Measurements from ENCODE around the gene CBLN2.

CBLN2 gene

GRCh38 chr18:72544092-72544886 is at the start of gene CBLN2:
TSS of gene CBLN2 (minus strand) at chr18:72544342. CDS start at chr18:72542160, 2,182 bp downstream.
- H3K9me3 ChIP-seq (ENCODE audit: control insufficient read depth, insufficient read depth, low read depth, low read length), result no peaks in the 10 kb centered on the region
- no peaks in the 10 kb centered on the region for H3K4me1 ChIP-seq (ENCODE audit: control insufficient read depth, insufficient read depth, low read length)
- ChIA-PET CTCF (interaction anchor here (0.6 to 0.9 kb wide), 9 partner anchors 9 to 1948 kb away, joined by 3 to 10 read pairs (median 3); no protein-coding TSS in a partner anchor), POLR2A (interaction anchor here (0.6 kb wide), 1 partner anchor 9 kb away, joined by 3 read pairs; no protein-coding TSS in a partner anchor)
- TF ChIP-seq ZBTB26 (tag by site-specific recombination; optimal IDR thresholded peaks at IDR 0.05) (peak; percentile 18), ZNF654 (tag by site-specific recombination; IDR thresholded peaks at IDR 0.05; ENCODE audit: low read depth) (peak; percentile 44; the same call in 1 of the 2 replicates), ZNF280C (tag by site-specific recombination; IDR thresholded peaks at IDR 0.05) (no peak), ZNF140 (tag by site-specific recombination; IDR thresholded peaks at IDR 0.05) (no peak), ZNF335 (tag by site-specific recombination; conservative IDR thresholded peaks at IDR 0.05) (peak; percentile 50; the same call in 1 of the 2 replicates), PRDM10 (tag by site-specific recombination; IDR thresholded peaks at IDR 0.05) (peak; percentile 87), ZBTB8A (tag by site-specific recombination; IDR thresholded peaks at IDR 0.05) (0 out of 2 replicates have a peak, but pooled peaks have one; percentile 16)
- TF ChIP-seq, protein P1, sequence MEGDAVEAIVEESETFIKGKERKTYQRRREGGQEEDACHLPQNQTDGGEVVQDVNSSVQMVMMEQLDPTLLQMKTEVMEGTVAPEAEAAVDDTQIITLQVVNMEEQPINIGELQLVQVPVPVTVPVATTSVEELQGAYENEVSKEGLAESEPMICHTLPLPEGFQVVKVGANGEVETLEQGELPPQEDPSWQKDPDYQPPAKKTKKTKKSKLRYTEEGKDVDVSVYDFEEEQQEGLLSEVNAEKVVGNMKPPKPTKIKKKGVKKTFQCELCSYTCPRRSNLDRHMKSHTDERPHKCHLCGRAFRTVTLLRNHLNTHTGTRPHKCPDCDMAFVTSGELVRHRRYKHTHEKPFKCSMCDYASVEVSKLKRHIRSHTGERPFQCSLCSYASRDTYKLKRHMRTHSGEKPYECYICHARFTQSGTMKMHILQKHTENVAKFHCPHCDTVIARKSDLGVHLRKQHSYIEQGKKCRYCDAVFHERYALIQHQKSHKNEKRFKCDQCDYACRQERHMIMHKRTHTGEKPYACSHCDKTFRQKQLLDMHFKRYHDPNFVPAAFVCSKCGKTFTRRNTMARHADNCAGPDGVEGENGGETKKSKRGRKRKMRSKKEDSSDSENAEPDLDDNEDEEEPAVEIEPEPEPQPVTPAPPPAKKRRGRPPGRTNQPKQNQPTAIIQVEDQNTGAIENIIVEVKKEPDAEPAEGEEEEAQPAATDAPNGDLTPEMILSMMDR (tag by site-specific recombination; IDR thresholded peaks at IDR 0.05), result peak; percentile 61
- H3K4me3 ChIP-seq (ENCODE audit: low read depth, low read length), result peak within 1 kb of the TSS; percentile 21
- no peak within 1 kb of the TSS for H3K27ac ChIP-seq (ENCODE audit: extremely low read depth, low read depth, low read length)
- H3K36me3 ChIP-seq (ENCODE audit: control insufficient read depth in 2 of 2, insufficient read depth in 1 of 2, low read length in 2 of 2), result no peaks in the 10 kb centered on the region

DNA sequence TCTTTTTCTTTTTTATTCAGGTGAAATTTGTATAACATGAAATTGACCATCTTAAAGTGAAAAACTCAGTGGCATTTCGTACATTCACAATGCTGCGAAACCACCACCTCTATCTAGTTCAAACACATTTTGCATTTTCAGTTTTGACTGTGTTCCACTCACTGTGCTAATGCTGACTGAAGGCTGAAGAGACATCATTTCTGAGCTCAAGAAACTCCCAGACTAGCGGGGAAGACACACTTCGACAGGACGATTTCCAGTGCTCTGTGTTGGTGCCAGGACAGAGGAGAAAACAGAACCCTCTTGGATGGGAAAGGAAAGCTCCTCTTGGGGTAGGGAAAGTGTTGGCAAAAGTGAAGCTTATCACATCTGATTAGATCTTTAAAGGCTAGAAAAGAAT is 44.2 kb upstream of the CBLN2 start:
- no peak overlapping the region for H3K27ac ChIP-seq (ENCODE audit: extremely low read depth, low read depth, low read length)
- H3K9me3 ChIP-seq (ENCODE audit: control insufficient read depth, insufficient read depth, low read depth, low read length), result no peaks in the 10 kb centered on the region
- ChIA-PET CTCF (no interaction called here), POLR2A (no interaction called here)
- no peaks in the 10 kb centered on the region for H3K36me3 ChIP-seq (ENCODE audit: control insufficient read depth in 2 of 2, insufficient read depth in 1 of 2, low read length in 2 of 2)
- H3K4me3 ChIP-seq (ENCODE audit: low read depth, low read length), result no peak overlapping the region
- no peaks in the 10 kb centered on the region for H3K4me1 ChIP-seq (ENCODE audit: control insufficient read depth, insufficient read depth, low read length)
- TF ChIP-seq ZNF169 (tag by site-specific recombination; IDR thresholded peaks at IDR 0.05), result no peak
- TF ChIP-seq ZNF654 (tag by site-specific recombination; IDR thresholded peaks at IDR 0.05; ENCODE audit: low read depth), result no peak
- TF ChIP-seq ELK4 (IDR thresholded peaks at IDR 0.05; ENCODE audit: borderline replicate concordance, low read depth, low read length), result no peak
- TF ChIP-seq ZNF398 (tag by site-specific recombination; IDR thresholded peaks at IDR 0.05), result no peak
- TF ChIP-seq HOXC10 (CRISPR knock-in tag; IDR thresholded peaks at IDR 0.05), result no peak
- no peak for TF ChIP-seq ZNF791 (tag by site-specific recombination; IDR thresholded peaks at IDR 0.05)
- no peak for TF ChIP-seq YY2 (tag by site-specific recombination; IDR thresholded peaks at IDR 0.05)
- no peak for TF ChIP-seq ZNF16 (tag by site-specific recombination; IDR thresholded peaks at IDR 0.05; ENCODE audit: low read depth)
- TF ChIP-seq ZNF629 (tag by site-specific recombination; IDR thresholded peaks at IDR 0.05), result no peak
- TF ChIP-seq, protein P2, sequence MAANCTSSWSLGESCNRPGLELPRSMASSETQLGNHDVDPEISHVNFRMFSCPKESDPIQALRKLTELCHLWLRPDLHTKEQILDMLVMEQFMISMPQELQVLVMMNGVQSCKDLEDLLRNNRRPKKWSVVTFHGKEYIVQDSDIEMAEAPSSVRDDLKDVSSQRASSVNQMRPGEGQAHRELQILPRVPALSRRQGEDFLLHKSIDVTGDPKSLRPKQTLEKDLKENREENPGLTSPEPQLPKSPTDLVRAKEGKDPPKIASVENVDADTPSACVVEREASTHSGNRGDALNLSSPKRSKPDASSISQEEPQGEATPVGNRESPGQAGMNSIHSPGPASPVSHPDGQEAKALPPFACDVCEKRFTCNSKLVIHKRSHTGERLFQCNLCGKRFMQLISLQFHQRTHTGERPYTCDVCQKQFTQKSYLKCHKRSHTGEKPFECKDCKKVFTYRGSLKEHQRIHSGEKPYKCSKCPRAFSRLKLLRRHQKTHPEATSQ (tag by site-specific recombination; IDR thresholded peaks at IDR 0.05), result no peak
- no peak for TF ChIP-seq REPIN1 (tag by site-specific recombination; IDR thresholded peaks at IDR 0.05; ENCODE audit: low read depth)
